Glomerular visceral epithelial cell (primary cell): ENCODE results near the gene DOK1.
"Not testable (repeated sequence)": the region's sequence is repeated elsewhere in the genome, so short reads cannot be mapped to it uniquely, and the experiment has no call there.

Source experiments
- DNase-seq: peaks from one replicate; pipeline ENCODE4 v3.0.0-alpha.2; 2016; ENCODE audit errors: extremely low spot score

Gene DOK1

DNA sequence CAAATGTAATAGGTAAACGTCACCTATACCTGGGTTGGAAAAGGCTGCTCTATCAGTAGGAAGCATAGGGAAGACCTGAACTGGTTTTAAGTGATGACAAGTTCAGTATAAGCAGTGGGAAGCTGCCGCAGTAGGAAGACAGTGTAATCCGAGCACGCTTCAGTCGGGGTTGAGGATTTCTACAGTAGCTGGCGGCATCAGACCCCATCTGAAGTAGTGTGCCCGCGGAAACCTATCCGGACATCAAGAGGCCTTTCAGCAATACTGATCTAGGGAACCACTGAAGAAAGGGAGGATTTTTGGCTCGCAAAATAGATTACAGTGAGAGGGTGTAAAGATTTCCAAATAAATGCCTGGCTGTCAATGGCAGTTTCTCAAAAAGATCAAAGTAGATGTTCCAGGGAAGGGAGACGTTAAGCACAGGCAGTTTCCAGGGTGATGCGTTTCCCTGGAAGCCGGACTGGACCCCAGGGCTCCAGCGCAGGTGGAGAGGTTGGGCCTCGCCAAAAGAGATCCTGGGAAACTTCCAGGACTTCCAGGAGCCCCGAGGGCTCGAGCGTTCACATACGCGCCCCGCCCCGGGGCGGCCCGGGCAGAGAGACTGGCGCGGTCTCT lies 6.1 kb upstream of the DOK1 start:
- DNase-seq = no peak

DNA sequence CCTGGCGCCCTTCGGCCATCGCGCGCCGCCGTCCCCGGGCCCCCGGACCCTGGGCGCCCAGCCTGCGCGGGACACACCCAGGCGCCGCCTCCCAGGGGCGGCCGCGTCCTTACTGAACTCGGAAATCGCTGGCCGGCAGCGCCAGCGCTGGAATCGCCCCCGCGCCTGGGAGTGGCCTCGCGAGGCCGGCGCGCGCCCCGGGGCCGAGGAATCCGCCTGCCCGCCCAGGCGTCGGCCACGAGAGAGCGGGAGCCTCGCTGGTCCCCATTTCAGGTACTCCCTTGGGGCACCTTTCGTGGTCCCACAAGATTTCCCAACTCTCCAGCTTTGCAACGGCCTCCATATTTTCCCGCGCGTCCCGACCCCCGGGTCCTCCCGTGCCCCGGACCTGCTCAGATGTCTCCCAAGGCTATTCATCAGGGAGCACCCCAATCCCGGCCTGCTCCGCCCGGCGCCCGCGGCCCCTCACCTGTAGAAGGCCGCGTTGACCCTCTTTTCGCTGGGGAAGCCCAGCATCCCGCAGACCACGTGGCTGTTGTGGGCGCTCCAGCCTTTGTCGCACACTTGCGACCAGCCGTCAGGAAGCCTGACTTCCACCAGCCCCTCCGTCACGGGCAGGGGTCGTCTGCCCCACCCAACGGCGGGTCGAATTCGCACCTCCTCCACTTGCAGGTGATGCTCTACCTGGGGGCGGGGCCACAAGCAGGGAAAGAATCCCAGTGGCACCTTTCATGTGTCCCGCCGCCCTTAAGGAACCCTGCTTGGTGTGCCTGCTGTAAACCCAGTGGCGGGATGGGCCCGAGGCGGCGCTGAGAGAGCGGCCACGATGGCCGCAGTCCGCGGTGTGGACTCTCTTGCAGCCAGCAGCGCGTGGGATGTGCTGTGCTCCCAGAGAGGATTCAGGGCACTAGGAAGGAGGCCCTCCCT lies 5.4 kb upstream of the DOK1 start:
- DNase-seq = peak; percentile 64

DNA sequence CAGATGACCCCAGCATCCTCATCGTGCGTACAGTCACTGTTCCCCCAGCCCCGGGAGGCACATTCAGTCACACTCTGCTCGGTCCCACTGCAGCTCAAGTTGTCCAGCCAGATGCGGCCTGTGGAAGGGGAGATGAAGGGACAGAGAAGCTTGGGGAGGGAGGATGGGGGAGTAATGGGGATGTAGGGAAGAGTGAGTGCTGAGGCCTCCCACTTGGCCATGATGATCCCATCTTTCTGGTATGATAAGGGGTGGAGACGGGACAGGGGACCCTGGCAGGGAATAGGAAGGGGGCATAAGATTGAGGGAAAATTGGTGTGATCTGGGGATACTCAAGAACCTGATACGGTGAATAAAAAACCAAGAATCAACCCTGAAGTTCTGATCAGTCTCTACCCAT lies 4.3 kb upstream of the DOK1 start:
- DNase-seq = no peak

- no peak for DNase-seq
Measured at GRCh38 chr2:74551530-74551929, 3.0 kb upstream of the DOK1 start.

DNA sequence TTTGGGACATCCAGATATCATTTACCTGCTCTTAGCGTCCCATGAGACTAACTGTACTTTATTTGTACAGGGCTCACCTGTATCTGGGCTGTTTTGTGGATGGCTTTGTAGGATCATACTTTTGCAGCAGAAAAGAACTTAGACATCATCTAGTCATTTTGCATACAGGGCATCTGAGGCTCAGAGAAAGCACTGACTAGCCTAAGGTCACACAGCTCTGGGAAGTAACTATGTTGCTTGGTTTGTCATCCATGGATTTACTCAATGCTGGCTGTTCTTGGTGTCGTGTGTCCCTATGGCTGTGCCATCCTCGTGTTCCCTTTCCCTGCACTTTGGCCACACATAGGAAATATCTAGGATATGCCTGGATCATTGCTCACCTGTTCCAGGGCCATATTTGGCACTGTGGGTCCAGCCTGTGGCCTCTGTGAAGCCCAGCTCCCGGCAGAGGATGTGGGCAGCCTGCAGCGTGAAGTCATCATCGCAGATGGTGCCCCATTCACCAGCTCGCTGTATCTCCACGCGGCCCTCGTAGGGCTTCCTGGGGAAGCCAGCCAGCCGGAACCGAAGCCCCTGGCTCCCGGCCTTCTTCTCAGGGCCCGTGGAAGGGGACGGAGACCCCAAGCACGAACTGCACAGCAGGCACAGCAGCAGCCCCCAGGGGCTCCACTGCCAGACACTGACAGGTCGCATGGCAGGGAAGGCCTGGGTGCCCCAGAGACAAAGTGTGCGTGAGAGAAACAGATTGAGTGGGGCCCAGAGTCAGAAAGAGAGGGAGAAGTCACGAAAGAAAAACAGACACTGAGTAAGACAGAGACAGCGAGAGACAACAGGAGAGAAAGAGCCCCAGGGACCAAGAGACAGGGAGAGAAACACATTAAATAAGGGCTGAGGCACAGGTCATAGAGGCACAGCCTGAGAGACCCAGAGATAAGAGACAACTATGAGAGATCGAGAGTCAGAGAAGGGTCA lies 2.3 kb upstream of the DOK1 start:
- no peak for DNase-seq

DNA sequence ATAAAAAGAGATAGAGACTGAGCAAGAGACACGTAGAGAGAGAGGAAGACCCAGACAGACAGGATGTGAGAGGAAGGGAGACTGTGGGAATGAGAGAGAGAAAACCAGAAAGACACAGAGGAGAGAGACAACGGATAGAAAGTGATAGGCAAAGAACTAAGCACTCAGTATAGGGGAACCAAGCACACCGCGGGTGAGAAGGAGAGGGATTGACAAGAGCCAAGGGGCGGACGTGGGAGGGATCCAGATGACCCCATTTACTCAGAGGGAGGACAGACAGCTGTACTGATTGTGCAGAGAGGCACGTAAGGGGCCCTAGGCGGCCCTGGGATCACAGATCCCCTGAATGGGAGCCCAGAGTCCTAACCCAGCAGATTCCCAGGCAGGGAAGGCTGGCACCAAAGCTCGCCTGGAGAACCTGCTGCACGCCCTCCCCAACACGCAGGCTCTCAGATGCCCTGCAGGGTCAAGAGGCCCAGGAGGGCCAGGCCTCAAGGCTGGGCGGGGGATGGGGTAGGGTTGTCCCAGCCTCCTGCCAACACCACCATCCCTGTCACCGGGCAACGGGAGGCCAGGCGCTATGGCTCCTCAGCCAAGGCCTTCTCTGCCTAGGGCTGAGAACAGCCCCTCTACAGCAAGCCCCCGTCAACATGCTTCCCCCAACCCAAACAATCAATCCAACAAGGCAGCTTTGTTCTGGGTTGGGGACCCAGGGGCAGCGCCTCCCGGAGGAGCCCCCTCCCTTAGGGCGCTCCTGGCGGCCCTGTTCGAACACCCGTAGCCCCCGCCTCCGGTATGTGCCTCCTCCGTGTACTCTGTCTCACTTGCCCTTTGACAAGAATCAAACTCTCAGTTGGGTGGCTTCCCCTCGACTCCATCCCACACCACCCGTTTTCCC lies 1.4 kb upstream of the DOK1 start:
- no peak for DNase-seq

- peak; percentile 47 for DNase-seq
Measured at GRCh38 chr2:74554820-74555531, 456 bp downstream of the DOK1 start.

DNA sequence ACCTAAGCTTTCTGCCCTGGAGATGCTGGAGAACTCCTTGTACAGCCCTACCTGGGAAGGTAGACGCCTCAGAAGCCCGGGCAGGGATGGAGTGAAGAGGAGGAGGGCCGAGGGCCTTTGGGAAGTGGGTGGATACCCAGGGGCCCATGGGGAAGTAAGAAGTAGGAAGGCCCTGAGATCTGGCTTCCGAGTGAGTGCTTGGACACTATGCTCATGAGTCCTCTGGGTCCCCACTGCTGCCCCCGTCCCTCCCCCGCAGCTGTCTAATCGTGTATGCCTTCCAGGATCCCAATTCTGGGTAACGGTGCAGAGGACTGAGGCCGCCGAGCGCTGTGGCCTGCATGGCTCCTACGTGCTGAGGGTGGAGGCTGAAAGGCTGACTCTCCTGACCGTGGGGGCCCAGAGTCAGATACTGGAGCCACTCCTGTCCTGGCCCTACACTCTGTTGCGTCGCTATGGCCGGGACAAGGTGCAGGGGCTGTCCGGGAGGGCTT lies 1.1 kb downstream of the DOK1 start:
- DNase-seq = no peak

DNA sequence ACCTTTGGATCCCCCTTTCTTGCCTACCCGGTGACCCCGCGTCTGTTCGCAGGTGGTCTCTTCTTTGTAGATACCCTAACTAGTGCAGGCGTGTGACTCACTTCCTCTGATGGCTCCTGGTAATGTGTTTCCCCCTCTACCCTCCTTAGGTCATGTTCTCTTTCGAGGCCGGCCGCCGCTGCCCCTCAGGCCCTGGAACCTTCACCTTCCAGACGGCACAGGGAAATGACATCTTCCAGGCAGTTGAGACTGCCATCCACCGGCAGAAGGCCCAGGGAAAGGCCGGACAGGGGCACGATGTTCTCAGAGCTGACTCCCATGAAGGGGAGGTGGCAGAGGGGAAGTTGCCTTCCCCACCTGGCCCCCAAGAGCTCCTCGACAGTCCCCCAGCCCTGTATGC lies 1.6 kb downstream of the DOK1 start:
- DNase-seq = no peak

GRCh38 chr2:74556831-74557370 lies 2.4 kb downstream of the DOK1 start:
- no peak for DNase-seq

GRCh38 chr2:74558284-74559230 lies 4.0 kb downstream of the DOK1 start:
- no peak for DNase-seq

DNA sequence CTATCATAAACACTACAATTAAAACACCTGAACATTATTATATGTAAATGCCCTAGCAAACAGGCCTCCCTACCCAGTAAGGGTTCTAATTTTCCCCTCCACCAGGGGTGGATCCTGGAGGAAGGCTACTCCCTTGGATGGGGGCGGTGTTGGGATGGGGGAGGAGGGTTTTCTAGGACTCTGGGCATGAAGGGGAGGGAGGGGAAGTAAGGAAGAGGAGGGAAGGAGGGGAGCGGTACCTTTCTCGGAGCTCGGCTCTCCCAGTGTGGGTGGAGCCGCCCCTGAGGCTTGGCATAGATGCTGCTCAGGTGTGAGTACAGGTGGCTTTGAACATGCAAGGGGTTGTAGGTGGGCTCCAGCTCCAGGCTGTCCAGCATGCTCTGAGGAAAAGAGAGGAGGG lies 5.4 kb downstream of the DOK1 start:
- no peak for DNase-seq

GRCh38 chr2:74560591-74560990 lies 6.1 kb downstream of the DOK1 start:
- peak; percentile 75 for DNase-seq

DNA sequence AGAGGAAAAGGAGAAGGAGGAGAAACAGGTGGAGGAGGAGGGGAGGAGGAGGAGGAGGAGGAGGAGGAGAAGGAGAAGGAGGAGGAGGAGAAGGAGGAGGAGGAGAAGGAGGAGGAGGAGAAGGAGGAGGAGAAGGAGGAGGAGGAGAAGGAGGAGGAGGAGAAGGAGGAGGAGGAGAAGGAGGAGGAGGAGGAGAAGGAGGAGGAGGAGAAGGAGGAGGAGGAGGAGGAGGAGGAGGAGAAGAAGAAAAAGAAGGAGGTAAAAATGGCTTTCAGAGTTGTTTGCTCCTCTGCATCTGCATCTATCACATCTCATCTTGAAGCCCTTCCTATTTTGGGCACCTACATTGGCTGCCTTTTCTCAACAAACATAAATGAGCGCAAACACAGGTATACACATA lies 6.5 kb downstream of the DOK1 start:
- not testable (repeated sequence) for DNase-seq

- no peak for DNase-seq
Measured at GRCh38 chr2:74562126-74562775, 7.7 kb downstream of the DOK1 start.

GRCh38 chr2:74564222-74564621 lies 9.7 kb downstream of the DOK1 start:
- peak; percentile 83 for DNase-seq

DNA sequence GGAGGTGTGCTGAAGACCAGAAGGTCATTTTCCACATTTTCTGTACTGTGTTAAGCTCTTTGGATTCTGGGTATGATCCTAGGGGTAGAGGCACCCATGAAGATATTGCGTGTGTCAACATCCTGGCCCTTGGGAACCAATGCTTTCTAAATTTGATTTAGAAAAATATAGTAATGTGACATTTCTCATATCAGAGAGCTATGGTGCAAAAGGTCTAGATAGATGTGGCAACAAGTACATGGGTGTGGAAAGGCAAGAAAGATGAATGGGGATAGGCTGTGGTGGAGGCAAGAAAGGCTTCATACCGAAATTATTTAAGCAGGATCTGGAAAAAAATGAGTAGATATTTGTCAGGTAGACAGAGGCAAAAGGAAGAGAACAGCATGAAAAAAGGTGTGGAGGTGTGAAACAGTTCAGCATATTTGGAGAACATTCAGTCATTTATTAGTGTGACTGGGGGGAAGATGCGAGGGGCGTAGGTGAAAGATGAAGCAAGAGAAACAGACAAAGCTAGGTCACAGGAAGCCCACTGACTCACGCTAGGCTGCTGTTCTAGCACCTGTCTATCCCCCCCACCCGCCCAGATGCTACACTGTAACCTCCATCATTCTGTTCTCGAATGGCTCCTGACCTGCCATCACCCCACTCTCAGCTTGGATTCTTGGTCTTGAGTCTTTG lies 11.7 kb downstream of the DOK1 start:
- DNase-seq = no peak

GRCh38 chr2:74566754-74567085 lies 12.2 kb downstream of the DOK1 start:
- DNase-seq = peak; percentile 79
